ENCODE results near the gene ABCB8.

Gene ABCB8

DNA sequence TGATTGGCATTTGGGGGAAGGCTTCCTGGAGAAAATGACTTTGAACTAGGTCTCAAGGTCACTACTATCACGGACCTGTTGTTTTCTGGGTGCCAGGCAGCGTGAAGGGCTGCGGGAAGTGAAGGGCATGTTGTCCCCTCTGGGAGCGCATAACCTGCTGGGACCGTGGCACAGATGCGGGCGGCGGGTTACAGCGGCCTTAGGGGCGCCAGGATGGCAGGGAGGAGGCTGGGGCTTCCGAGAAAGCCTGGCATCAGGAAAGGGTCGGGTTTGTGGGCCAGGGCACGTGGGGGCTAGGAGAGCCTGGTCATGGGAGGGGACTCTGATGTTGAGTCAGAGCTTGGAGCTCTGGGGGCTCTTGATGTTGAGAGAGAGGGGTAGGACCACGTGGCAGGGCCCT, 37.3 kb downstream of the ABCB8 start:
- DNase-seq (ENCODE audit: low read depth): no peak
- TF ChIP-seq, protein P1, sequence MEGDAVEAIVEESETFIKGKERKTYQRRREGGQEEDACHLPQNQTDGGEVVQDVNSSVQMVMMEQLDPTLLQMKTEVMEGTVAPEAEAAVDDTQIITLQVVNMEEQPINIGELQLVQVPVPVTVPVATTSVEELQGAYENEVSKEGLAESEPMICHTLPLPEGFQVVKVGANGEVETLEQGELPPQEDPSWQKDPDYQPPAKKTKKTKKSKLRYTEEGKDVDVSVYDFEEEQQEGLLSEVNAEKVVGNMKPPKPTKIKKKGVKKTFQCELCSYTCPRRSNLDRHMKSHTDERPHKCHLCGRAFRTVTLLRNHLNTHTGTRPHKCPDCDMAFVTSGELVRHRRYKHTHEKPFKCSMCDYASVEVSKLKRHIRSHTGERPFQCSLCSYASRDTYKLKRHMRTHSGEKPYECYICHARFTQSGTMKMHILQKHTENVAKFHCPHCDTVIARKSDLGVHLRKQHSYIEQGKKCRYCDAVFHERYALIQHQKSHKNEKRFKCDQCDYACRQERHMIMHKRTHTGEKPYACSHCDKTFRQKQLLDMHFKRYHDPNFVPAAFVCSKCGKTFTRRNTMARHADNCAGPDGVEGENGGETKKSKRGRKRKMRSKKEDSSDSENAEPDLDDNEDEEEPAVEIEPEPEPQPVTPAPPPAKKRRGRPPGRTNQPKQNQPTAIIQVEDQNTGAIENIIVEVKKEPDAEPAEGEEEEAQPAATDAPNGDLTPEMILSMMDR (IDR thresholded peaks at IDR 0.05; ENCODE audit: insufficient read depth, low read depth, low read length, missing control alignments): no peak
- H3K4me3 ChIP-seq (ENCODE audit: low read length): no peak overlapping the region

DNA sequence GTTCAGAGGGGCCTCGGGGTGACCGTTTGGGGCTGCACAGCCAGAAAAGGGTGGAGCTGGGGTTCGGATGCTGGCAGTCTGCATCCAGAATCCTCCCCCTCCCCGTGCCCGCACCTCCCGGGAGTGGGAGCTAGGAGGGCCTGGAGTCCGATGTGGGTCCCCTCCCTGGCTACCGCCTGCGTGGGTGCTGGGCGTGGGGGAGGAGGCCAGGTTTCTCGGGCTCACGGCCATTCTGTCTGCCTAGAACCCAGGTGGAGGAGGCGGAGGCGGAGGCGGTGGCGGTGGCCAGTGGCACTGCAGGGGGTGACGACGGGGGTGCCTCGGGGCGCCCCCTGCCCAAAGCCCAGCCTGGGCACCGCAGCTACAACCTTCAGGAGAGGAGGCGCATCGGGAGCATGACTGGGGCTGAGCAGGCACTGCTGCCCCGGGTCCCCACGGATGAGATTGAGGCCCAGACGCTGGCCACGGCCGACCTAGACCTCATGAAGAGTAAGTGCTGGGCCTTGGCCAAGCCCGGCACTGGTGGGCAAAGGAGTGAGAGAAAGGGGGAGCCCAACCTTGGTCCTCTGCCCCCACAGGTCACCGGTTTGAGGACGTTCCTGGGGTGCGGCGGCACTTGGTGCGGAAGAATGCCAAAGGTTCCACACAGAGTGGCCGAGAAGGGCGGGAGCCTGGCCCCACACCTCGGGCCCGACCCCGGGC, 38.2 kb downstream of the ABCB8 start:
- TF ChIP-seq, protein P1 (IDR thresholded peaks at IDR 0.05; ENCODE audit: insufficient read depth, low read depth, low read length, missing control alignments): no peak
- no peak overlapping the region for H3K4me3 ChIP-seq (ENCODE audit: low read length)
- no peak for DNase-seq (ENCODE audit: low read depth)

DNA sequence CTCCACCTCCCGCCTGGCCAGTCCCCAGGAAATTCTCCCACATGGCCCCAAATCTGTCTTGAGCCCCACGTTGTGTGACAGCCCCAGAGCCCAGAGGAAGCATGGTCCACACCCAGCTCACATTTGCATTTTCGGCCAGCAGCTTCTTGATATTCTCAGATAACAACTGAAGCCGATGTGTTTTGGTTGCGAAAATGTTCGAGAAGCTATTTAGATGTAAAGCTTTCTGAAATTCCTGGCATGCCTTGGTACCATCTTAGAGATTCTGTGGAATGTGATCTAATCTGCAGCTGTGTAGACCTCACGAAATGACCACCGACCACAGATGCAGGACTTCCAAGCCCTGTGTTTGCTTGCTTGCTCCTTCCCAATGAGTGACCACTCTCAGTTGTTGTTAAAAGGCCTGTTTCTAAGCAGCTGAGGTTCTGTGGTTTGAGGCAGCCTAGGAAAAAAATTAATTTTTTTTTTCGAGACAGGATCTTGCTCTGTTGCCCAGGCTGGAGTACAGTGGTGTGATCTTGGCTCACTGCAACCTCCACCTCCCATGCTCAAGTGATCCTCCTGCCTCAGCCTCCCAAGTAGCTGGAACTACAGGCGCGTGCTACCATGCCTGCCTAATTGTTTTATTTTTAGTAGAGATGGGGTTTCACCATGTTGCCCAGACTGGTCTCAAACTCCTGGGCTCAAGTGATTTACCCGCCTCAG, 40.0 kb downstream of the ABCB8 start:
- TF ChIP-seq, protein P1 (IDR thresholded peaks at IDR 0.05; ENCODE audit: insufficient read depth, low read depth, low read length, missing control alignments): no peak
- no peak for DNase-seq (ENCODE audit: low read depth)
- H3K4me3 ChIP-seq (ENCODE audit: low read length): no peak overlapping the region

DNA sequence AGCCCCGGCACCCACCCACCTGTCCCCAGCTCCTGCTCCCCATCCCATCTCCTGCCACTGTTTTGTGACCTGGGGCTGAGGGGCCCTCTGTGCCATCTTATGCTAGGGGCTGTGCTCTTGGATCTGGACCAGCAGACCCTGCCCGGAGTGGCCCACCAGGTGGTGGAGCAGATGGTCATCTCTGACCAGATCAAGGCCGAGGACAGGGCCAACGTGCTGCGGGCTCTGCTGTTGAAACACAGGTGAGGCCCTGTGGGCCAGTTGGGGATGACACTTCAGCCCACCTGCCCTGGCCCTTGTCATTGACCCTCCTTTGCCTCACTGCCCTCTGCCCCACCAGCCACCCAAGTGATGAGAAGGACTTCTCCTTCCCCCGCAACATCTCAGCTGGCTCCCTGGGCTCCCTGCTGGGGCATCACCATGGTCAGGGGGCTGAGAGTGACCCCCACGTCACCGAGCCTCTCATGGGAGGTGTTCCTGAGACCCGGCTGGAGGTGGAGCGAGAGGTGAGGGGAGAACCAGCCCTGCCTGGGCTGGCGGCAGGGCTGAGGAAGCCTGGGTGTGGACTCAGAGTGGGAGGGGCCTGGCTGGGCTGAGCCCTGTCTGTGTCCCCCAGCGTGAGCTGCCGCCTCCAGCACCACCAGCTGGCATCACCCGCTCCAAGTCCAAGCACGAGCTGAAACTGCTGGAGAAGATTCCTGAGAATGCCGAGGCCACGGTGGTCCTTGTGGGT, 41.8 kb downstream of the ABCB8 start:
- no peak for DNase-seq (ENCODE audit: low read depth)
- TF ChIP-seq, protein P1 (IDR thresholded peaks at IDR 0.05; ENCODE audit: insufficient read depth, low read depth, low read length, missing control alignments): no peak
- no peak overlapping the region for H3K4me3 ChIP-seq (ENCODE audit: low read length)

DNA sequence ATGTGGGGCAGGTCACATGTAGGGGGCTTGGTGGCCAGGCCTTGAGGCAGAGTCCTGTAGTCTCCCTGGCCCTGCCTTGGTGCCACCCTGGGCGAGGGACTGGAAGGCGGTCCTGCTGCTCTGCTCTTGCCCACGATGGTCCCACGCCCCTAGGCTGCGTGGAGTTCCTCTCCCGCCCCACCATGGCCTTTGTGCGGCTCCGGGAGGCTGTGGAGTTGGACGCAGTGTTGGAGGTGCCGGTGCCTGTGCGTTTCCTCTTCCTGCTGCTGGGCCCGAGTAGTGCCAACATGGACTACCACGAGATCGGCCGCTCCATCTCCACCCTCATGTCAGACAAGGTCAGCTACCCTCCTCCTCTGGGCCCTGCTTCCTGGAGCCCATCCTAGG, 42.3 kb downstream of the ABCB8 start:
- H3K4me3 ChIP-seq (ENCODE audit: low read length): no peak overlapping the region
- TF ChIP-seq, protein P1 (IDR thresholded peaks at IDR 0.05; ENCODE audit: insufficient read depth, low read depth, low read length, missing control alignments): no peak
- no peak for DNase-seq (ENCODE audit: low read depth)

DNA sequence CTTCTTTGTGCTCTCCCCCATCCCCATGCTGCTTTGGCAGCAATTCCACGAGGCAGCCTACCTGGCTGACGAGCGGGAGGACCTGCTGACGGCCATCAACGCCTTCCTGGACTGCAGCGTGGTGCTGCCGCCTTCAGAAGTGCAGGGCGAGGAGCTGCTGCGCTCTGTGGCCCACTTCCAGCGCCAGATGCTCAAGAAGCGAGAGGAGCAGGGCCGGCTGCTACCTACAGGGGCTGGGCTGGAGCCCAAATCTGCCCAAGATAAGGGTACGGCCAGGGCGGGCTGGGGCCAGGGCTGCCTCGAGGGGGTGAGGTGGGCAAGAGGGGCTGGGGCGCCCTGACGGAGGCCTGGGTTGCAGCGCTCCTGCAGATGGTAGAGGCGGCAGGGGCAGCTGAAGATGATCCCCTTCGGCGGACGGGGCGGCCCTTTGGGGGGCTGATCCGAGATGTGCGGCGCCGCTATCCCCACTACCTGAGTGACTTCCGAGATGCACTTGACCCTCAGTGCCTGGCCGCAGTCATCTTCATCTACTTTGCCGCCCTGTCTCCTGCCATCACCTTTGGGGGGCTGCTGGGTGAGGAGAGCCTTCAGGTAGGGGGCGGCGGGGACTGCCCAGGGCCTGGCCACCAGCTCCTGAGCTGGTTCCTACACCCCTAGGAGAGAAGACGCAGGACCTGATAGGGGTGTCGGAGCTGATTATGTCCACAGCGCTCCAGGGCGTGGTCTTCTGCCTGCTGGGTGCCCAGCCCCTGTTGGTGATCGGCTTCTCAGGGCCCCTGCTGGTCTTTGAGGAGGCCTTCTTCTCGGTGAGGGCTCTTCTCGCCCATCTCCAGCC, 43.0 kb downstream of the ABCB8 start:
- no peak for DNase-seq (ENCODE audit: low read depth)
- H3K4me3 ChIP-seq (ENCODE audit: low read length): no peak overlapping the region
- TF ChIP-seq, protein P1 (IDR thresholded peaks at IDR 0.05; ENCODE audit: insufficient read depth, low read depth, low read length, missing control alignments): no peak
